Left lung (tissue), 10 donors: ENCODE results near the gene TBK1. TPM values are rescaled to one million over a fixed set of nuclear protein-coding genes. Genes with fewer than 3 reads are reported as not detected.
A peak's percentile ranks its signal among the peaks of the same experiment; 100 is the strongest.

Experiments
- ATAC-seq: fragments of 200-7000 bp; cut with Tn5 transposase; one replicate; pipeline ENCODE4 v1.9.1; 2020; ENCODE audit warnings: moderate library complexity
- DNase-seq, 4 donors: peaks; one replicate each; pipeline ENCODE4 v3.0.0-alpha.2; 2013 to 2020
- H3K27ac ChIP-seq, 2 donors: fragments of 200-600 bp; sonication (generic) in 1 of 2; one replicate each; pipeline versions ENCODE4 v1.5.0 to v1.8.0; 2020 to 2021
- H3K27me3 ChIP-seq, 2 donors: fragments of 200-600 bp; sonication (generic) in 1 of 2; one replicate each; pipeline versions ENCODE4 v1.5.0 to v1.8.0; 2020 to 2021
- H3K36me3 ChIP-seq, 2 donors: fragments of 200-600 bp; sonication (generic) in 1 of 2; one replicate each; pipeline versions ENCODE4 v1.5.0 to v1.8.0; 2020 to 2021
- H3K4me1 ChIP-seq, 2 donors: fragments of 200-600 bp; one replicate each; pipeline ENCODE4 v1.8.0; 2021
- H3K4me3 ChIP-seq, 2 donors: fragments of 200-600 bp; sonication (generic) in 1 of 2; one replicate each; pipeline versions ENCODE4 v1.5.0 to v1.8.0; 2020 to 2021; ENCODE audit warnings: mild to moderate bottlenecking in 1 of 2
- H3K9me3 ChIP-seq, 2 donors: fragments of 200-600 bp; sonication (generic) in 1 of 2; one replicate each; pipeline versions ENCODE4 v1.5.0 to v1.8.0; 2020 to 2021
- intact Hi-C, 2 donors: fragments of 100-400 bp; cut with DNase I; formaldehyde crosslinking; loops; one replicate each; pipeline versions ENCODE4 v1.11.2 to v1.14.2; 2022
- polyA plus RNA-seq, 6 donors: library from polyadenylated mRNA; unstranded; fragments of 120-200 nt; gene quantifications; one replicate each; pipeline ENCODE4 v1.2.1, GENCODE V29; 2013; ENCODE audit not compliant: insufficient read length in 6 of 6
- total RNA-seq, 2 donors: library from RNA; stranded (reverse); fragmentation: NEBNext Ultra II Directional; extraction: Animal tissue kit (Norgen Biotek cat#: 25700); gene quantifications; one replicate each; pipeline ENCODE4 v1.2.1, GENCODE V29; 2021
- TF ChIP-seq, protein P1 (sequence below), 2 donors: fragments of 200-600 bp; sonication (generic) in 1 of 2; IDR thresholded peaks; one replicate each; pipeline versions ENCODE4 v1.5.0 to v1.8.0; 2021; ENCODE audit warnings: antibody characterized with exemption in 2 of 2
- donor health status: DM: no; HTN: yes; CAD: no.
- donor health status: DM: no; HTN: no; CAD: no.

Gene TBK1
- total and polyA plus RNA-seq, 8 donors, result 17.8 to 30.4 (median 26.1) TPM

DNA sequence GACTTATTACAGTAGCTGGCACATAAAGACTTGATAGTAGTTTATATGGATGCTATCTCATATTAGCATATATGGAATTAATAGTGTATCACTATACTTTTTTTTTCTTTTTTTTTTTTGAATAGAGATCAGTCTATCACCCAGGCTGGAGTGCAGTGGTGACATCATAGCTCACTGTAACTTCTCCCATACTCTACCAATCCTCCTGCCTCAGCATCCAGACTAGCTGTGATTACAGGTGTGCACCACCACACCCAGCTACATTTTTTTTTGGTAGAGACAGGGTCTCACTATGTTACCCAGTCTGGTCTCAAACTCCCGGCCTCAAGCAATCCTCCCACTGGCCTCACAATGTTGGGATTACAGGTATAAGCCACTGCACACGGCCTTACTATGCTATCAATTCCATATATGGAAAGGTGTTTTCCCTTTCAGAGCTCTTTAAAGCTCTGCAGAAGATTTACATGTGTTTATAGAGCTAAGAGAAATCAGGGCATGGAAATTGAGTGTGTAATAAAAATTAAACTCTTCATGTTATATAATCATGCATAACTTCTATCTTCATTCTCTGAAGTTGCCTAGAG lies 1.8 kb upstream of the TBK1 start:
- no peaks in the 10 kb centered on the region for H3K9me3 ChIP-seq
- no peaks in the 10 kb centered on the region for H3K27me3 ChIP-seq
- H3K27ac ChIP-seq, result no peak overlapping the region
- H3K4me3 ChIP-seq, result no peak overlapping the region
- DNase-seq, result no peak
- TF ChIP-seq, protein P1, sequence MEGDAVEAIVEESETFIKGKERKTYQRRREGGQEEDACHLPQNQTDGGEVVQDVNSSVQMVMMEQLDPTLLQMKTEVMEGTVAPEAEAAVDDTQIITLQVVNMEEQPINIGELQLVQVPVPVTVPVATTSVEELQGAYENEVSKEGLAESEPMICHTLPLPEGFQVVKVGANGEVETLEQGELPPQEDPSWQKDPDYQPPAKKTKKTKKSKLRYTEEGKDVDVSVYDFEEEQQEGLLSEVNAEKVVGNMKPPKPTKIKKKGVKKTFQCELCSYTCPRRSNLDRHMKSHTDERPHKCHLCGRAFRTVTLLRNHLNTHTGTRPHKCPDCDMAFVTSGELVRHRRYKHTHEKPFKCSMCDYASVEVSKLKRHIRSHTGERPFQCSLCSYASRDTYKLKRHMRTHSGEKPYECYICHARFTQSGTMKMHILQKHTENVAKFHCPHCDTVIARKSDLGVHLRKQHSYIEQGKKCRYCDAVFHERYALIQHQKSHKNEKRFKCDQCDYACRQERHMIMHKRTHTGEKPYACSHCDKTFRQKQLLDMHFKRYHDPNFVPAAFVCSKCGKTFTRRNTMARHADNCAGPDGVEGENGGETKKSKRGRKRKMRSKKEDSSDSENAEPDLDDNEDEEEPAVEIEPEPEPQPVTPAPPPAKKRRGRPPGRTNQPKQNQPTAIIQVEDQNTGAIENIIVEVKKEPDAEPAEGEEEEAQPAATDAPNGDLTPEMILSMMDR (IDR thresholded peaks at IDR 0.05), result no peak
- H3K4me1 ChIP-seq, result peaks cover 0 to 27% of the 10 kb centered on the region in 2 donors
- H3K36me3 ChIP-seq, result peaks cover 0 to 39% of the 10 kb centered on the region in 2 donors
- intact Hi-C loops, result no loop called here
- no peak for ATAC-seq

DNA sequence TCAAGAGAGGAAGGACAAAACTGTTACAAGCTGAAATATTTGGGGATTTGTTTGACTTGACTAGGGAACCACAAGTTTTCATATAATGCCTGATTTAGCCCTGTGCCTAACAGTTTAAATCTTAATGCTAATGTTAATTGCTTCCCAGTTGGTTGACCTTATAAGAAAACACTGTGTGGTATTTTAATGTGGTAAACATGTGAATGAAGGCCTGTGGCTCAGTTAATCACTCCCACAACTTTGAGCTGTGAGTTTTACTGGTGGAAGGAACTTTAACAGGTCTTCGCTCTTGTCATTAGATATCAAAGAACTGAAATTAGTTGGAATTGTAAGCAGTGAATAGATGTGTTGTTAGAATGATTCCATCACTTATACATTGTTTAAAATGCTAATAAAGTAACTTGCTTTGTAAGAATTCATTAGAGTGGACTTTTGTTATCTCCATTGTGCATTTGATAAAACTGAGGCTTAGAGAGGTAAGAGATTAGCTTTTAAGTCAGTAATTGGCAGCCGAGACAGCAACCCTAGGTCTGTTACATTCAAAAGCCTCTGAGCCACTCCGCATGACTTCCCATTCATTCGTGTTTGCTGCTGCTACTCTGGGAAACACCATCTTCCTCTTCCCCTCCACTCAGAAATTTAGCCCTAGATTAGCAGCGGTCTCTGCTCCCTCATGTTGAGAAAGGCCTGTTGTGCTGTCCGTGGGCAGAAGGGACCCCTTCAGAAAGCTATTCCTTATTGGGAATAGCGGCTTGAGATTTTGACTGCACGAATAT lies 1.0 kb upstream of the TBK1 start:
- DNase-seq (no peak), ATAC-seq (peak; percentile 15)
- peak overlapping the region; percentile 98 for H3K27ac ChIP-seq
- no peaks in the 10 kb centered on the region for H3K9me3 ChIP-seq
- H3K4me1 ChIP-seq, result peaks cover 0 to 31% of the 10 kb centered on the region in 2 donors
- intact Hi-C loops, result no loop called here
- peak overlapping the region; percentile 95 for H3K4me3 ChIP-seq
- H3K36me3 ChIP-seq, result peaks cover 0 to 31% of the 10 kb centered on the region in 2 donors
- H3K27me3 ChIP-seq, result no peaks in the 10 kb centered on the region
- TF ChIP-seq, protein P1 (IDR thresholded peaks at IDR 0.05), result no peak

DNA sequence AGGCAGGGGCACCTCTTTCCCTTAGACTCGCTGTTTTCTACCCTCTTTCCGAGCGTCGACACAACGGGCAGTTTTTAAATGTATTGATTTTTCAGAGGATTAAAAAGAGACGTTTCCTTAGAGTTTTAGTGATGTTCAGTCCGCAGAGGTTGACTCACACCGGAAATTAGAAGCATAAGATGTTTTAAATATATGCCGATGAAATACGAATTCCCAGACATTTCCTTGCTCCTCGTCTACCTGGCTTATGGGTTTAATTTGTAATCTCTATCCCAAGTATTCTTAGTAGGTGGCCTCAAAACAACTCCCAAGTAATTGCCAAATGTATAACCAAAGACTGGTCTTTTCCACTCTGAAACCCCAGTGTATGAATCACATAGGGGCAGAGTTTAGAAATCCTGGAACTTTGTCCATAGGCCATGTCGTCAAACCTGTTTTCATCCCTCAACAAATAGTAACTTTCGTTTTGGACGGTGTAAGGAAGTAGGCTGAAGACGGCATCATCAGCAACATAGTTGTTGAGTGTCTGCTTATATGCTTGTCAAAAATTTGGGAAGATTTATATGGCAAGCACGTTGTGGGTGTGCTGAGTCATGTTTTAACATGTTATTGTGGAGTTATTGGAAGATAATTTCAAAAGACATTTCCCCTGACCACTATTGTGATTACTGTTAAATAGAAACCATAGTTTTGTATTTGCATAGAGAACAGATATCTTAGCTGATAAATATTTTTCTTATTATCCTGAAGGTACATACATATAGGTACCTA lies 824 bp downstream of the TBK1 start:
- Histone ChIP-seq H3K27me3 (no peaks in the 10 kb centered on the region), H3K27ac (peak overlapping the region; percentile 98), H3K36me3 (peaks cover 0 to 13% of the 10 kb centered on the region in 2 donors), H3K4me3 (peak overlapping the region; percentile 95), H3K4me1 (peaks cover 0 to 48% of the 10 kb centered on the region in 2 donors), H3K9me3 (no peaks in the 10 kb centered on the region)
- DNase-seq, result peak in 2 of 4 donors; percentile 36 to 53
- TF ChIP-seq, protein P1 (IDR thresholded peaks at IDR 0.05), result no peak
- peak; percentile 71 for ATAC-seq
- intact Hi-C loops, result no loop called here

DNA sequence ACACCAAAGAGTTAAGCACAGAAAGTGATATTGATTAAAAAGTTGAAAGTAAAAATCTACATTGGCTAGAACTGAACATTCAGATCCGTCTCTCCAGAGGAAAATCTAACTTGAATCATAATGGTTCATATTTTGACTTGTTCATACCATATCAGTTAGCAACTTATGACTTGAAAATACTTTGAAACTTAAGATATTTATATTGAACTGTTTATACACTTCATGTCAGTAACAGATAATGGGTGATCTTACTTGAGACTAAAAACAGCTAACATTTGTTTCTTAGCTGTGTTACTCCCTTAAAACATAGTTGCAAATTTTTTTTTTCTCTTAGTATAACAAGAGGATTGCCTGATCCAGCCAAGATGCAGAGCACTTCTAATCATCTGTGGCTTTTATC lies 3.6 kb downstream of the TBK1 start:
- intact Hi-C loops, result no loop called here
- H3K27me3 ChIP-seq, result no peaks in the 10 kb centered on the region
- H3K27ac ChIP-seq, result peak overlapping the region in 1 of 2 donors; percentile 31
- TF ChIP-seq, protein P1 (IDR thresholded peaks at IDR 0.05), result no peak
- H3K36me3 ChIP-seq, result peaks cover 0 to 5% of the 10 kb centered on the region in 2 donors
- peaks cover 6 to 70% of the 10 kb centered on the region in 2 donors for H3K4me1 ChIP-seq
- DNase-seq (no peak), ATAC-seq (no peak)
- H3K9me3 ChIP-seq, result no peaks in the 10 kb centered on the region
- no peak overlapping the region for H3K4me3 ChIP-seq

DNA sequence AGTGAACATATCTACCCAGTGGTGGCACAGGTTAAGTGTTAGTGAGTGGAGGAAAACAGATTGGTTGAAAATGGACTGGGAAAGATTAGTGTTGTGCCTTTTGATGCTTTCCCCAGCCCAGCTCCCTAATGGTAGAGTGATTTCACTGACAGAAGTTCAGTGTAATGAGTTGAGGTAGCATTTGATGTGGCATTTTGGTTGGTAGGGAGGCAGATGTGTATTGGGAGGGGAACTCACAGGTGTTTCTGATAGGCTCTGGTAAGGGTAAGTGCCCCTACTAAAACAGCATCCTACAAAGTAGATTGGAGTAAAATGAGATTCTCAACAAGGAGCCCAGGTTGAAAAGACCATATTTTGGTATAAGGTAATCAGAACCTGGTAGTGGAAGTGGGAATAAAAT lies 4.2 kb downstream of the TBK1 start:
- intact Hi-C loops, result no loop called here
- TF ChIP-seq, protein P1 (IDR thresholded peaks at IDR 0.05), result no peak
- H3K4me1 ChIP-seq, result peaks cover 6 to 64% of the 10 kb centered on the region in 2 donors

More for the DNA sequence above, 4.2 kb downstream of the TBK1 start:
- Histone ChIP-seq H3K27me3 (no peaks in the 10 kb centered on the region), H3K27ac (peak overlapping the region in 1 of 2 donors; percentile 31), H3K9me3 (no peaks in the 10 kb centered on the region), H3K36me3 (peaks cover 0 to 11% of the 10 kb centered on the region in 2 donors), H3K4me3 (no peak overlapping the region)
- DNase-seq (no peak), ATAC-seq (no peak)
